NCI-H1105 (cell line): ENCODE measurements around the gene DGKA.

ENCODE experiments used
- DNase-seq: peaks from one replicate; lab custom pipeline; 2025; lab: John Stamatoyannopoulos, UW

Gene DGKA

GRCh38 chr12:55931780-55932550 is 1.0 kb downstream of the DGKA start:
- no peak for DNase-seq

GRCh38 chr12:55932551-55932910 is 1.6 kb downstream of the DGKA start:
- DNase-seq, result no peak

DNA sequence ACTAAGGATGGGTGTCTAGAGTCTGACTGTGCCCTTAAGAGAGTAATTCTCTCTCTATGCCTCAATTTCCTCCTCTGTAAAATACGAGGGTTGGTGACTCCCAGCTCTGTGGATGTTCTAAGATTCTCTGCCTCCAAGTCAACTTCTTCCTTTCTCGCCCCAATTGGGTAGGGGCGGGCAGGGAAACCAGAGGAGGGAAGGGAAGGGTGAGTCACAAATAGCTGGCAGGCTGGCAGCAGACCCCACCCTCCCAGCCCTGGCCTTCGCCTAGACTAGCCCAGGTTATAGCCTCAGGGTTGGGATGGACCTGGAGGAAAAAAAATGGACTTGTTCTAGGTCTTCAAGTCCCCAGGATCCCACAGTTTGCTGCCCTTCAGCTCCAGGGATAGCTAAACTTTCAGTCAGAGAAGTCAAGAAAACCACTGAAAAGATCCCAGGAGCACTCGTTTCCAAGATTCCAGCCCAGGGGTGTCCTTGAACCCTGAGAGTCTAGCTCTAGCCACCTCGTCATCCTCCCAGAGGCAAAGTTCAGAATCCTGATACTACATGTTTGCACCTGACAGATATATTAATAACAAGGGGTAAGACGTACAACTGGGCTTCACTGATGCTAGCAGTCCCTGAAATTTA is 2.3 kb downstream of the DGKA start:
- no peak for DNase-seq

- no peak for DNase-seq
Observed at GRCh38 chr12:55933799-55934742, 3.1 kb downstream of the DGKA start.

DNA sequence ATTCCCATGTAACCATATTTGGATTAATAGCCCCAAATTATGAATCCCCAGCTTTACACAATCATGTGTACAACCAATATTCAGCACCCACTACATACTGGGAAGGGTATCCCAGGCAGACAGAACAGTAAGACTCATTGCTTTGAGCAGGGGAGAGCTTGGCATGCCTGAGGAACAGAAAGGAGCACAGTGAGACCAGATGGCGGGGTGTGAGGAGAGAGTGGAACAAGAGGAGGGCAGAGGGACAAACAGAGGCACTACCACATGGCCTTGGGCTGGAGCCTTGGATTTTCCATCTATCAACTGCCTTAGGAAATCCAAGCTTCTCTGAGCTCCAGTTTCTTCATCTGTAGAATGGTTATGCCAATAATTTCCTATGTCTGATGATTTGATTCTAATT is 3.8 kb downstream of the DGKA start:
- DNase-seq, result no peak

DNA sequence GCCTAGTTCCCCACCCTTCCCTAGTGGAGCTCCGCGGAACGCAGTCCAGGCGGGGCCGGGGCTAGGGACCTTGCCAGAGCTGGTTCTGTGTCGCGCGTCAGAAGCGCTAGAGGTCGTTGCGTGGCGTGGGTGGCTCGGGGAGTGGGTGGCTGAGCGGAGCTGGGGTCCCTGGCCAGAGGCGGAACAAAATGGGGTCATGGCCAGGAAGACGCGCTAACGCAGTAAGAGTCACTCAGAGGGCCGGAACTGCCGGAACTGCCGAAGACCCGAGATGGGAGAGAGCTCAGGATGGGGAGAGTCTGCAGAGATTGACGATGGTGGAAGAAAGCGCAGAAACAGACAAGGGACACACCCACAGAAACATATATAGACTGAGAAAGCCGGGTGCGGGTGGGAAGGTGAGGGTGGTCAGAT is 4.8 kb downstream of the DGKA start:
- no peak for DNase-seq

GRCh38 chr12:55937981-55938380 is 7.0 kb downstream of the DGKA start:
- DNase-seq, result no peak

GRCh38 chr12:55938826-55939501 is 8.0 kb downstream of the DGKA start:
- DNase-seq, result no peak

GRCh38 chr12:55940065-55940732 is 9.2 kb downstream of the DGKA start:
- peak; percentile 40 for DNase-seq

GRCh38 chr12:55942055-55942454 is 11.1 kb downstream of the DGKA start:
- DNase-seq, result no peak

DNA sequence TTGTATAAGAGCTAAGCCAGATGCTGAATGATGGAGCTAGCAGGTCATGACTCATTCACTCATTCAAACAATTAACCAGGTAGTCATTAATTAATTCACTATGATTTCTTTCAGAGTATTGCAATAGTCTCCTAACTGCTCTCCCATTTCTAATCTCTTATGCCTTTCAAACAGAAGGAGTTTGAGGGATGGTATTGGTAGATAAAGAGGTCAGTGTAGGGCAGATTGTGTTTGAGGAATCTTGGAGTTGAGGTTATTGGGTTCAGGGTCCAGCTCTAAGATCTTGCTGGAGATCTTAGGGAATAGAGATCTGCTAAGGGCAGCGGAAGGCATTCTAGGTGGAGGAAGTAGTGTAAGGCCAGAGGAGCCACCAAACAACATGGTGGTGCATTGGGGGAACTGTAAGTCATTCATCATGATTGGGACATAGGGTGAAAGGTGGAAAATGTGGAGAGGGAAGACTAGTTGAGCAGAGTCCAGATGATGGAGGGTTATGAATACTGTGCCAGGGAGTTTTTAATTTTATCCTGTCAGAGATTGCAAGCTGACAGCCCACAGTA is 11.7 kb downstream of the DGKA start:
- no peak for DNase-seq

DNA sequence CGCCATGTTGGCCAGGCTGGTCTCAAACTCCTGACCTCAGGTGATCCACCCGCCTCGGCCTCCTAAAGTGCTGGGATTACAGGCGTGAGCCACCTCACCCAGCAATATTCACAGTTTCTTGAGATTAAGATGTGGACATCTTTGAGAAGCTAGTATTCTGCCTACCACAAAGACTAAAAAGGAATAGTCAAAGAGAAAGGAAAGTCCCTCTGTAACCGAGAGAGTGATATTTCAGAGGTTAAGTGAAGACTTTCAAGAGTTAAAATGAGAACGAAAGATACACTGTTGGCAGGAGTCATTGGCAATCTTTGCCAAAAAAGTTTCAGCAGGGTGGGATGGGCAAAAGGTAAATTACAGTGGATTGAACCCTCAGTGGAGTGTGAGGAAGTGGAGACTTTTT is 15.6 kb downstream of the DGKA start:
- no peak for DNase-seq

- no peak for DNase-seq
Observed at GRCh38 chr12:55955344-55955743, 24.4 kb downstream of the DGKA start.

DNA sequence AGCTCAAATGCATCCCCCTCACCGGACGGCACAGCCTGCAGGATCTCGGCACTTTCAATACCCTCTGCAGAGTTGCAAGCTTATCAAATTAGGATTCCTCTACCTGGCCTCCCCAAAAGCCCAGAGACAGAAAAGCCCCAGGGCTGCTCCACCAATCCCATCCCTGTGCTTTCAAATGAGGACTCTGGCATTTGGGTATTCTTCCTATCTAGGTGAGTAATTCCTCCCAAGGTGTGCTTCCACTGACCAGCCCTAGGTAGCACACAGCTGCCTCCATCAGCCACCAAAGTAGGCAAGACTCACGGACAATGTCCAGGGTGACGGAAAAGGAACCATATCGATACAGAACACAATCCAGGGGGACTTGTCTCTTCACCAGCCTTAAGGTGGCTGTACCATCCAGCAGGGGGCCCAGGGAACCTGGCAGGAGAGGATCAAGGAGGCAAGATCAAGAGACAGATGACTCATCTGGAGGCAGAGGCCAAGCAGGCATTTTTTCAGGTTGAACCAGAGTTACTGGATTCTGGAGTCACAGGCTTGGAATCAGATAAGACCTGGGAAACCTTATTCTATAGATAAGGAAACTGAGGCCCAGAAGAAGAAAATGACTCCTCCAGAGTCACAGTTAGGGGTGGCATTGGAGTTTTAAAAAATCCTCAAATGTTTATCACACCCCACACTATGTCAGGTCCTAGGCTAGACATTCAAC is 25.0 kb downstream of the DGKA start:
- DNase-seq, result no peak

- DNase-seq, result no peak
Observed at GRCh38 chr12:55957106-55957859, 26.3 kb downstream of the DGKA start.

- no peak for DNase-seq
Observed at GRCh38 chr12:55963760-55964159, 32.8 kb downstream of the DGKA start.

DNA sequence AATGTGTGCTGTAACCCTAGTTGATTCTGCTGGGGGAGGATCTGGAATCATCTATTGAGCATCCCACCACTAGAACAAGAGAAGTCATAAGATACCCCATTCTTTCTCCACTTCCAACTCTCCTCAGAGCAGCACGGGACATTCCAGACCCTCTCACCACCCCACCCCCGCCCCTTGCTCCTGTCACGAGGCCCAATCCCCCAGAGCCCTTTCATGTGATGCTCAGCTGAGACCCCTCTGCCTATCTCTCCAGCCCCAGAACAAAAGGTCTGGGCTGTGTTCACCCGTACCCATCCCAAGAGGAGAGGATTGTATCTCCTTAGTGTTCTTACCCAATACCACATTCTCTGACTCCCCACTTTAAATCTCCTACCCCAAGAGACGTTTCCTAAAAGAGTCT is 34.3 kb downstream of the DGKA start:
- DNase-seq, result no peak

DNA sequence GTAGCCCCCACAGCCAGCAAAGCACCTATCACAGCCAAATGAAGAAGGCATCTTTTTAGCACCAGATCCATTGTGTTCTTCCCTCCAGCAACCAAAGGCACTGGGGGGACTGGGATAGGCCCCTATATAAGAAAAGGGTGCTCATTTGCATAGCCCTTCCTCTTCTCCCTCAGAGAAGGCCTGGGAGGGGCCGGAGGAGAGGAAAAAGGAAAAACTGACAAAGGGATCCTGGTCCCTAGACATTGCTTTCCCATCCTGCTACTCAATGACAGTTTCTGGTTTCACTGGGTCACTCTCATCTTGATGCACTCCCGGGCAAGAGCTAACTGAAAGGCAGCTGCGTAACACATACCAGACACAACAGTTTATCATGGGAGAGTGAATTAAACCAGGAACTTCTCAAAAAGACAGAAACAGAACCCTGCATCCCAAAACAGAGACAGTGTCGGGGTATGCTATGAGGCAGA is 35.0 kb downstream of the DGKA start, which contains the start of gene PMEL:
Gene PMEL, minus strand, starts transcription at position 102 of the 467 bp plus-strand sequence. Its CDS starts 31 bp downstream, at position 71.
- no peak for DNase-seq

DNA sequence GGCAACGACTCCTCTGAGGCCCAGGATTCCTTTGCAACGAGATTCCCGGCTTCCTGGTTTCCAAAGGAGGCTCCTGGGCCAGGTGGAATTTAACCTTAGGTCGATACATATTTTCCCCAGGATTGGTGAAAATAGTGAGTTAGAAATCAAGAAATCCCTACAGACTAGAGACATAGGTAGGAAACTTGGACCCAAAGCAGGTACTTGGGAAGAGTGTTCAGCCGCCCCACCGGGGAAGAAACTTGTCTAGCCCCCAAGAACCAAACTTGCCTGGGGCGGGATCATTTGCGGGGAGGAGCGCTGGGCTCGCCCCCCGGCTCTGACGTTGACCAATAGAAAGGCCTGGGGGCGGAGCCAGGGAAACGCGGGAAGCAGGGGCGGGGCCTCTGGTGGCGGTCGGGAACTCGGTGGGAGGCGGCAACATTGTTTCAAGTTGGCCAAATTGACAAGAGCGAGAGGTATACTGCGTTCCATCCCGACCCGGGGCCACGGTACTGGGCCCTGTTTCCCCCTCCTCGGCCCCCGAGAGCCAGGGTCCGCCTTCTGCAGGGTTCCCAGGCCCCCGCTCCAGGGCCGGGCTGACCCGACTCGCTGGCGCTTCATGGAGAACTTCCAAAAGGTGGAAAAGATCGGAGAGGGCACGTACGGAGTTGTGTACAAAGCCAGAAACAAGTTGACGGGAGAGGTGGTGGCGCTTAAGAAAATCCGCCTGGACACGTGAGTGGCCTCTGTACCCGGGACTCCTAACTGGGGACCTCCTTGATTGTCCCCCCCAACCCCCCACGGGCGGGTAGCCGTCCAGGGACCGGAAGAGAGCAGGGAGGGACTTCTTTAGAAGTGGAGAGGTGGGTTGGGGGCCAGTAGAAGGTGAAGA is 35.7 kb downstream of the DGKA start, which contains the start of gene CDK2:
Gene CDK2, plus strand, starts transcription at position 423 of the 874 bp plus-strand sequence. Its CDS starts 179 bp downstream, at position 602.
- DNase-seq, result peak; percentile 66
